OCI-LY1 (cell line): ENCODE results near the gene HNRNPF.
"Not testable (repeated sequence)": the region's sequence is repeated elsewhere in the genome, so short reads cannot be mapped to it uniquely, and the experiment has no call there.

Experiments used
- H2AFZ ChIP-seq: fragments of 200-600 bp; sonication (generic), shearing (Covaris generic); 2 replicates; pipeline ENCODE4 v1.6.0; 2014; ENCODE audit warnings: antibody characterized with exemption, mild to moderate bottlenecking, low read length
- H3F3A ChIP-seq: fragments of 200-600 bp; sonication (generic), shearing (Covaris generic); 2 replicates; pipeline ENCODE4 v1.6.0; 2014; ENCODE audit warnings: mild to moderate bottlenecking, antibody characterized with exemption, low read length, moderate library complexity; ENCODE audit not compliant: insufficient read depth
- H3K27ac ChIP-seq: fragments of 200-600 bp; sonication (generic); 2 replicates; pipeline ENCODE4 v1.5.1; 2014; ENCODE audit warnings: low read length, mixed run types, mild to moderate bottlenecking, low read depth; ENCODE audit not compliant: poor library complexity, severe bottlenecking
- H3K27me3 ChIP-seq: fragments of 200-600 bp; sonication (generic); 2 replicates; pipeline ENCODE4 v1.6.0; 2014; ENCODE audit warnings: antibody characterized with exemption, mild to moderate bottlenecking, low read length, moderate library complexity; ENCODE audit not compliant: insufficient read depth
- H3K36me3 ChIP-seq: fragments of 200-600 bp; sonication (generic); 2 replicates; pipeline ENCODE4 v1.6.1; 2014; ENCODE audit warnings: mild to moderate bottlenecking, antibody characterized with exemption, low read length, moderate library complexity, mixed read lengths; ENCODE audit not compliant: insufficient read depth
- H3K4me1 ChIP-seq: fragments of 200-600 bp; sonication (generic); 2 replicates; pipeline ENCODE4 v1.5.1; 2014; ENCODE audit warnings: mild to moderate bottlenecking, low read length, moderate library complexity; ENCODE audit not compliant: insufficient read depth, severe bottlenecking
- H3K4me2 ChIP-seq: fragments of 200-600 bp; sonication (generic), shearing (Covaris generic); 2 replicates; pipeline ENCODE4 v1.6.1; 2014; ENCODE audit warnings: low read length
- H3K4me3 ChIP-seq: fragments of 200-600 bp; sonication (generic); 2 replicates; pipeline ENCODE4 v1.5.1; 2014; ENCODE audit warnings: low read length, low read depth, mild to moderate bottlenecking, mixed read lengths; ENCODE audit not compliant: poor library complexity, severe bottlenecking
- H3K79me2 ChIP-seq: fragments of 200-600 bp; shearing (Covaris generic); 2 replicates; pipeline ENCODE4 v1.6.1; 2016; ENCODE audit warnings: mixed run types, low read length, mixed read lengths; ENCODE audit not compliant: insufficient read depth
- H3K9ac ChIP-seq: fragments of 200-600 bp; sonication (generic), shearing (Covaris generic); 2 replicates; pipeline ENCODE4 v1.6.1; 2014; ENCODE audit warnings: mild to moderate bottlenecking, low read length, mixed read lengths
- H3K9me2 ChIP-seq: fragments of 200-600 bp; sonication (generic), shearing (Covaris generic); 2 replicates; pipeline ENCODE4 v1.6.1; 2014; ENCODE audit warnings: low read depth, mild to moderate bottlenecking, low read length, mixed read lengths
- H3K9me3 ChIP-seq: fragments of 200-600 bp; shearing (Covaris generic); 2 replicates; pipeline ENCODE4 v1.6.1; 2014; ENCODE audit warnings: low read length, mixed read lengths
- H4K20me1 ChIP-seq: fragments of 200-600 bp; sonication (generic), shearing (Covaris generic); 2 replicates; pipeline ENCODE4 v1.6.0; 2016; ENCODE audit warnings: mild to moderate bottlenecking, low read length; ENCODE audit not compliant: insufficient read depth
- CTCF ChIP-seq: fragments of 200-600 bp; sonication (generic), shearing (Covaris generic); IDR thresholded peaks from 2 replicates; pipeline ENCODE4 v1.5.1; 2017; ENCODE audit warnings: mild to moderate bottlenecking, antibody characterized with exemption, low read length, moderate library complexity, mixed read lengths
- EZH2 ChIP-seq: fragments of 200-600 bp; sonication (generic), shearing (Covaris generic); IDR thresholded peaks from 2 replicates; pipeline ENCODE4 v1.8.0; 2017; ENCODE audit warnings: borderline replicate concordance, mixed run types, mild to moderate bottlenecking, antibody characterized with exemption, low read length, moderate library complexity, mixed read lengths

HNRNPF gene

GRCh38 chr10:43427166-43427825, 18.3 kb upstream of the HNRNPF start:
- no peaks in the 10 kb centered on the region for H4K20me1 ChIP-seq
- no peaks in the 10 kb centered on the region for H3K36me3 ChIP-seq
- no peaks in the 10 kb centered on the region for H3K9me2 ChIP-seq
- H2AFZ ChIP-seq: peak overlapping the region; percentile 95; the same call in 1 of the 2 replicates
- H3K27ac ChIP-seq: peak overlapping the region; percentile 53
- no peak overlapping the region; the same call in 1 of the 2 replicates for H3K9ac ChIP-seq
- H3K4me3 ChIP-seq: no peak overlapping the region
- H3F3A ChIP-seq: no peaks in the 10 kb centered on the region
- H3K4me1 ChIP-seq: peaks cover 9% of the 10 kb centered on the region
- H3K79me2 ChIP-seq: no peaks in the 10 kb centered on the region
- TF ChIP-seq CTCF: no peak
- TF ChIP-seq EZH2: no peak
- H3K4me2 ChIP-seq: peak overlapping the region; percentile 51
- H3K27me3 ChIP-seq: no peaks in the 10 kb centered on the region
- no peaks in the 10 kb centered on the region for H3K9me3 ChIP-seq

- not testable (repeated sequence) for H3K9ac ChIP-seq, H3K27ac ChIP-seq, H4K20me1 ChIP-seq
Observed at GRCh38 chr10:43426476-43426875, 17.5 kb upstream of the HNRNPF start.

GRCh38 chr10:43424416-43424815, 15.4 kb upstream of the HNRNPF start:
- peaks cover 31% of the 10 kb centered on the region for H3K4me1 ChIP-seq

More at GRCh38 chr10:43426476-43426875, 17.5 kb upstream of the HNRNPF start:
- H2AFZ ChIP-seq, H3K36me3 ChIP-seq, H3K4me3 ChIP-seq, H3K4me2 ChIP-seq, H3K9me3 ChIP-seq, H3K27me3 ChIP-seq, H3K9me2 ChIP-seq, H3K79me2 ChIP-seq, H3F3A ChIP-seq: not testable (repeated sequence)
- H3K4me1 ChIP-seq: peaks cover 13% of the 10 kb centered on the region

GRCh38 chr10:43421944-43422343, 13.0 kb upstream of the HNRNPF start:
- not testable (repeated sequence) for H3K9me3 ChIP-seq, H2AFZ ChIP-seq, H3K9ac ChIP-seq, H3K27me3 ChIP-seq, H3K36me3 ChIP-seq, H4K20me1 ChIP-seq, H3F3A ChIP-seq, H3K79me2 ChIP-seq, H3K4me3 ChIP-seq, H3K9me2 ChIP-seq, H3K4me2 ChIP-seq
- peak overlapping the region; percentile 97 for H3K27ac ChIP-seq
- peaks cover 41% of the 10 kb centered on the region for H3K4me1 ChIP-seq

More at GRCh38 chr10:43424416-43424815, 15.4 kb upstream of the HNRNPF start:
- H3K4me3 ChIP-seq: no peak overlapping the region
- H4K20me1 ChIP-seq: no peaks in the 10 kb centered on the region
- no peaks in the 10 kb centered on the region for H3K79me2 ChIP-seq
- no peak overlapping the region for H3K27ac ChIP-seq
- no peaks in the 10 kb centered on the region for H3K9me3 ChIP-seq
- H3K9me2 ChIP-seq: no peaks in the 10 kb centered on the region
- H3K36me3 ChIP-seq: no peaks in the 10 kb centered on the region
- TF ChIP-seq EZH2 (no peak), CTCF (no peak)
- no peaks in the 10 kb centered on the region for H3K27me3 ChIP-seq
- H3K9ac ChIP-seq: no peak overlapping the region
- H2AFZ ChIP-seq: no peak overlapping the region
- H3F3A ChIP-seq: no peaks in the 10 kb centered on the region
- no peak overlapping the region for H3K4me2 ChIP-seq
